ENCODE measurements around the gene VAV2.

VAV2 gene

DNA sequence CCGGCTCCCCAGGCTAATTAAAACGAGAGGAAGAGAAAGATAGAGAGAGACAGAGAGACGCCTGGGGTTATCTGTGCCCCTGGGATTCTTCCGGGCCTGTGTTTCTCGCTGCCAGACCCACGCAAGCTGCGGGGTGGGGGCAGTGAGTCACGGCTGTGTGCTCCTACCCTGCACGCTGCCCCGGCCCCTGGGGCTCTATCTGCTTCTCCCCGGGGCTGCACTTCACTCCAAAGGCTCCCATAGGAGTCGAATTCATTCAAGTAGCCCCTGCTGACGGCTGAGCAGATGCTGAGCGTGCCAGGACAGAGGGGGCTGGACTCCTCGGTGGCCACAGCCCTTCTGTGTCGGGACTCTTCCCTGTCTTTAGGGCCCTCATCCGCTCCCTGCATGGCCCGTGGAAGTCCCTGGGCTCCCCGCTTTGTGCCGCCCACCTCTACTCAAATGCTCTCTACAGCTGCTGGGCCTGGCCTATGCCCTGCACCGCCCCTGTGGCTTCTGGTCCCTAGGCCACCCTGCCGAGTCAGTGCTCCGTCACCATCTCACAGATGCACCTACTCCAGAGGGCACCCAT, 276.7 kb downstream of the VAV2 start:
- no peak for DNase-seq

DNA sequence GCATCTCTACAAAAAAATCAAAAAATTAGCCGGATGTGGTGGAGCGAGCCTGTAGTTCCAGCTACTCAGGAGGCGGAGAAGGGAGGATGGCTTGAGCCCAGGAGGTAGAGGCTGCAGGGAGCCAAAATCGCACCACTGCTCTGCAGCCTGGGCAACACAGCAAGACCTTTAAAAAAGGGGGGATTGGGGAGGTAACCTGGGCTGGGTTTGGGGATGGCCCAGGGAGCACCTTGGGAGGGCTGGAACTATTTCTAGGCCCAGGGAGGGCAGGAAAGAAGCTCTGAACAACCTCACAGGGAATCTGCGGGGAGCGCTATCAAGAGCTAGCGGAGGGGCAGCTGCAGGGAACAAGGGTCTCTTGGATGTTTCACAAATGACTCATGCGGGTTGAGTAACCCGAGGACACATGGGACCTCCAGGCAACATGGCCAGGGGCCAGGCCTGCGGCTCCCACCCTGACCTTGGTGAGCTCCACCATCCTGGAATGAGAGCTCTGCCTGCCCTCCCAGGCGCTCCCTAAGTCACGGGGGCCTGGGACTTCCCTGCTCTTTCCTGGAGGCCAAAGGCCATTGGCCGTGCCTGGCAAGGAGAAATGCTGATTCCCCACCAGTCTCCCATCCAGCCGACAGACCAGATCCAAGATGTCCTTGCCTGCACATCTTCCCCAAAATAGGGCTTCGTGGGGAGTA, 277.4 kb downstream of the VAV2 start:
- DNase-seq = no peak

DNA sequence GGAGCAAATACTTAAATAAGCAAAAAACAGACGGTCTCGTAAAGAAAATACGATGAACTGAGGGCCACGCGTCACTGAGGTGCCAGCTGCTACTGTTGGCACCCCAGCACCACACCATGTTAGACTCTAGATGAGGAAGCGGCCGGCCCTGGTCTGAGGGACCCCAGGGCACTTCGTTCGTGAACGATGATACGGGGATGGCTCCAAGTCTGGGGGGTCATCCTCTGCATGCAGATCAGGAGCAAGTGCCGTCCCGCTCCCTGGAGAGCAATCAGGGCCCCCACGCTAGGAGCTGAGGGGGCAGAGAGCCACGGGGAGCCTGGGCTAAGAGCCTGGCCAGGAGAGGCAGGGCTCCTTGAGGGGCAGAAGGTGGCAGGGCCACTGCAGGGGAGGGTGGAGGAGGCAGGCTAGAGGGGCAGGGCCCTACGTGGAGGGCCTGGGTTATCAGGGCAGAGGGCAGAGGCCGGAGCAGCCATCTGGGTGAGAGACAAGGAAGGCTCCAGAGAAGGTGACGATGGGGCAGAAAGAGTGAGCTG, 278.1 kb downstream of the VAV2 start:
- DNase-seq = no peak

DNA sequence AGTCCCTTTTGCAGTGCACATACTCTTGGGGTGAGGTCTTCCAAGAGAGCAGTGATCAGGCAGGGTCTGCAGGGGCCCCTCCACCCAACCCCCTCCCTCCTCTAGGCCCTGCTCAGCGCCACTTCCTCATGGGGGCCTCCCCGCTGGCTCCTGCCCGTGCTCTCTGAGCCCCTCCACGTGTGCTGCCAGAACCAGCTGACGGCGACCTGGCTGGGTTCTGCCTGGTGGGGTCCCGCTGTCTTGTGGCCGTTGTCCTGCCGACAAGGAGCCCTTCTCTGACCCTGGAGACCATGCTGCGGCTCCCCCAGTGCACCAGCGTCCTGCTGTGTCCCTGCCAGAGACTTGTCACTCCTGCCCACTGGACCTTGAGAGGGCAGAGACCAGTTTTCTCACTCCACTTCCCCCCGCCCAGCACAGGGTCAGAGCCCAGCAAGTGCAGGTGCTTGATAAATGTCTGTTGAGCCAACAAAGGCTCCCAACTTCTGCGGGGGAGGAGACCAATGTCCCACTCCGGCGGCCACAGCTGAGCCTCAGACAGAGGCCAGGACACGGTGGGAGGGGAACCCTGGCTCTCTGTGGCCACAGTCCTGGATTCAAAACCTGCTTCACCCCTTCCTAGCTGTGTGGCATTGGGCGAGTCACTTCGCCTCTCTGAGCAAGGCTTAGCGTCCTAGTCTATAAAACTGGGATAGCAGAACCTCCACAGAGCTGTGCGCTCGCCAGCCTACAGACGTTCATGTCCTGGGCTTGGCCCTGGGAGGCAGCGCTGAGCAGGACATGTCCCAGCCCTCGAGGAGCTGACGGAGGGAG, 278.8 kb downstream of the VAV2 start:
- DNase-seq = no peak

GRCh38 chr9:133712221-133713100, 279.7 kb downstream of the VAV2 start:
- no peak for DNase-seq

Measured in GF-D8 (cell line).